Esophagus mucosa (tissue), 1 donor: ENCODE measurements around the gene SYTL5. TPM values are rescaled to one million over a fixed set of nuclear protein-coding genes. Genes with fewer than 3 reads are reported as not detected.

Experiments used
- ATAC-seq: fragments of 200-7000 bp; cut with Tn5 transposase; one replicate; pipeline ENCODE4 v1.9.1; 2020
- total RNA-seq: library from RNA; stranded (reverse); gene quantifications from one replicate; pipeline ENCODE4 v1.2.4, GENCODE V29; 2023
- donor health status: DM: yes; HTN: yes; CAD: no.

Gene SYTL5
- total RNA-seq, 1 donor from 2014 or later = 3.9 TPM

DNA sequence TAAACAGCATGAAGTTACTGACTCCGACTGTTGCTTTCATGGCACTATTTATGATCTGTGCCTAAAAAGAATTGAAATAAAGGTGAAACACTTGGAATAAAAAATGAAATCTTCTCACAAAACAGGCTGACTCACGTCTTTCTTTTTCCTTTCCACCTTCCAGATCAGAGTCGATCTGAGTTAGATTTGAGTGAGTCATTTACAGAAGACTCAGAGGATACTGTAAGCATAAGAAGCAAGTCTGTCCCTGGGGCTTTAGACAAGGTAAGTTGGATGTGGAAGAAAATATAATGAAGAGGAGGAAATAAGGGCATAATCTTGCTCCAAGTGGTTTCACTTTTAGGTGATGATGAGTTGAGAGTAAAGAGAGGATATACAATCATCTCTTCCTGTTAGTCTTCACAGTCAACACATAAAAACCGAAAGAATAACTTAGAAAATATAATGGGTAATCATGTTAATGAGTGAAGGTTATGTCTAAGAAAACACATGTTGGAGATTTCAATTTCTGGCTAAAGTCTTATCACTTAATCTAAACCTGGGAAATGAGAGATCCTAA is 89.7 kb downstream of the SYTL5 start:
- peak; percentile 71 for ATAC-seq

DNA sequence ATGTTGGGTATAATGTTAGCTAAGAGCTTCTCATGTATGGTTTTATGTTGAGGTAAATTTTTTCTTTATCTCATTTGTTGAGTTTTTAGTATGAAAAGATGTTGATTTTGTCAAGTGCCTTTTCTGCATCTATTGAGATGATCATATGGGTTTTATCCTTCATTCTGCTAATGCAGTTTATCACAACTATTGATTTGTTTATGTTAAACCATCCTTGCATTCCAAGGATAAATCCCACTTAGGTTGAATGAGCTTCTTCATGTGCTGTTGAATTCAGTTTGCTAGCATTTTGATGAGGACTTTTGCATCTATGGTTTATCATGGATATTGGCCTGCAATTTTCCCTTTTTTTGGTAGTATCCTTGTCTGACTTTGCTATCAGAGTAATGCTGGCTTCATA is 93.3 kb downstream of the SYTL5 start:
- ATAC-seq = no peak

DNA sequence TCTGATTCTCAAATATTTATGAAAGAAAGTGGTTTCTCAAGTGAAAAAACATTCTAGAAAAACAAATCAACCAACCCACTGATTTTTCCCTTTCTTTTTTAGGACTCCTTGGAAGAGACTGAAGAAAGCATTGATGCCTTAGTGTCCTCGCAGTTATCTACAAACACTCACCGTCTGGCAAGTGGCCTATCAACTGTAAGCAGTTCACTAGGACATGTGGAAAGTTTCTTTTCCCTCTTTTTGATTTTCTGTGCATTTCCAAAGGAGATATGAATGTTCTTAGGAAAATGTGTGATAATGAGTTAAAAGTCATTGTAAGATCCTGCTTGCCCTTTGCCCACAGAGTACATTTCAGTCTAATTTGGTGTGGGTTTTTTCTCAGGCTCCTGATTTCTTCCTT is 95.9 kb downstream of the SYTL5 start:
- no peak for ATAC-seq

DNA sequence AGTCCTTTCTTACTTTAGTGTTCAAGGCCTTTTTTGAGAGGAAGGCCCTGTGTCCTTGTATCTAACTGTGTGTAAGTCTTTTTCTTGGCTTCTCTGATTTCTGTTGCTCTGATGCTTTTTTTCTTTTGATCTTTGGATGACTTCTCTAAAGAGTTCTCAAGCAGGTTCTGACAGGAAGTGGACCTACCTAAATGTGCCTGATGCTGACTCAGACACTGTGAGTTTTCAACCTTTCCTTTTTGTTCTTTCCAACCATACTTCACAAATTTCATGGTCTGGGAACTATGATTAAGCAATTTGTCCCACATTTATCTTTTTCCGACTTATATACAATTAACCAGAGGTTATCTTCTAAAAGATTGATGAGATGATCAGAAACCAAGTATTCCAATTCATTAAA is 96.5 kb downstream of the SYTL5 start:
- peak; percentile 73 for ATAC-seq

DNA sequence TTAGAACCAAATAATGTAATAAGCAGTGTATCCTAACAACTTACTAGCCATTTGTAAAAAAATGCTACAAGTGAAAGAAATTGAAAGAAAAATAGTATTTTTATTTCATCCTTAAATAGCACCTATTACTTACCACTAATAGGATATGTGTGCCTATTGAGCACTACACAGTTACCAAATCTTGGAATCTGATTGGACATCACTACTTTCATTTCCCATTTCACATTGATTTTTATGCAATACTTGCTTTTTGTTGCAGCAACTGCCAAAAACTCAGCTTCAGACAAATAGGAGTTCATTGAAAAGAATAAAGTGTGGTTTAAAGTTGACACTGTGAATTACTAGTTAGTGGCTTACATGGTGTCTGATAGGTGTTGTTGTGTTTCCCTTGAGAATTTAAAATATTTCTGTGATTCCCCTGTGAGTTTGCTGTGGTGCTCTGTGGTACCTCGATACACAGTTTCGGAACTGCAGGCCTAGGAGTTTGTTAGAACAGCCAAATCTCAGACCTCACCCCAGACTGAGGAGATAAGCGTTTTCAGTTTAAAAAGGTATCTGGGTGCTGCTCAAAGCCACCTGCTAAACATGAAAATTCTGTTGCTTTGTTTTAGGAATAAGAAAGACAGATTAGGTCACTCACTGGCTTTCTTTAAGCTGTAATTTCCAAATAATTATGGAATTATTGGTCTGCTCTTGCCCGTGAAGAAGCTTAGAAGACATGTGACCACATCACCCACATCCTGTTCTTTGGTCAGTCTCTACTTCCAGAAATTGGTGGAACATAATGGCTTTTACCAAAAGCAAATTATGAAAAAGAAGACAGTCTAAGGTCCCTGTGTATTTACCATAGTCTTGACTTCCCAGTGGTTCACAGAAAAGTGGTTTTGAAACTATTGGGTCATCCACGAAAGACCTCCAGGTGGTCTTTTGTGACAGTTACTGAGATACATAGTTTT is 97.8 kb downstream of the SYTL5 start:
- ATAC-seq = no peak

DNA sequence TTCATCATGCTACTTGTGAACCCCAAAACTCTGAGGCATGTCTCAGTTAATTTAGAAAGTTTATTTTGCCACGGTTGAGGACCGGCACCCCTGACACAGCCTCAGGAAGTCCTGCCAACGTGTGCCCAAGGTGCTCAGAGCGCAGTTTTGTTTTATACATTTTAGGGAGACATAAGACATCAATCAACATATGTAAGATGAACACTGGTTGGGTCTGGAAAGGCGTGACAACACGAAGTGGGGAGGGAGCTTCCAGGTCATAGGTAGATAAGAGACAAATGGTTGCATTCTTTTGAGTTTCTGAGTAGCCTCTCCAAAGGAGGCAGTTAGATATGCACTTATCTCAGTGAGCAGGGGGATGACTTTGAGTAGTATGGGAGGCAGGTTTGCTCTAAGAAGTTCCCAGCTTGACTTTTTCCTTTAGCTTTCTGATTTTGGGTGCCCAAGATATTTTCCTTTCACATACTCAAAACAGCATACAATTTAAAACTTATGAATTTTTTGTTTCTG is 98.9 kb downstream of the SYTL5 start:
- ATAC-seq = no peak

DNA sequence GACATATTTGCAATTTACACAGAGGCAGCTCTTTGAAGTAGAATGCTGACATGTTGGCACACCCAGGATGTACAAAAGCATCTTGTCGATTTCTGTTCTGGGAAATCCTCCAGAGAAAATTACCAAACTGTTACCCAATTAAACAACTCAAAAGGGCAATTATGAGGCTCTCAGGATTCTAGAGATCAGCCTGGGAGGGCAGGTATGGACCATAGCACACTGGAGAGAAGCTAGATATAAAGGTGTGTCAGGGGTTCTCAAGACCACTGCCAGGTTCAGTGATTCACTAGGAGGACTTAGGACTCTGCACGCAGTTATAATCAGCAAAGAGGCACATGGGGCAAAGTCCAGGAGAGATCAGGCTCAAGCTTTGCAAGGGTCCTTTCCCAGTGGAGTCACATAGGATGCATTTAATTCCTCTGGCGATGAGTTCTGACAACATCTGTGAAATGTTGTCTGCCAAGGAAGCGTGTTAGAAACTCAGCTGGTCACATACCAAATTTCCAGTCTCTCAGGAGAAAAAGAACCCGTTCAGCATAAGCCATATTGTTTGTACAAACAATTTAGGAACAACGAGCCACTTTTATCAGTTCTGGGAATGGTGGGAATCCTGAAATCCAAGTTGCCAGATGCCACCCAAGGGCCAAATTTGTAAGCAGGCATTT is 100.8 kb downstream of the SYTL5 start:
- ATAC-seq = no peak

DNA sequence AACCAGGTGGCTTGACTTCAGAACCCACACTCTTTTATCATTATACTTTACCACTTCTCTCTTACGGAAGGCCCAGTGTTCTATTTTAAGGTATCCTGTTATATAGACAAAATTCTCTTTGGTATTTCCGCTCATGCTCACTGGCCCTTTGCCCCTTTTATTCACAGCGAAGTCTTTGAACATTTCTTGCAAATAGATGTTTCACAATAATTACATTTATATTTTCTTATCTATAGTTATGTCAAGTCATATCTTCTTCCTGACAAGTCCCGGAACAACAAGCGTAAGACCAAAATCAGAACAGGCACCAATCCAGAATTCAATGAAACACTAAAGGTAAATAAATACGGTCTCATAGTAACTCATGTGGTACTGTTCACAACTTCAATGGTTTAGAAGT is 102.0 kb downstream of the SYTL5 start:
- no peak for ATAC-seq

DNA sequence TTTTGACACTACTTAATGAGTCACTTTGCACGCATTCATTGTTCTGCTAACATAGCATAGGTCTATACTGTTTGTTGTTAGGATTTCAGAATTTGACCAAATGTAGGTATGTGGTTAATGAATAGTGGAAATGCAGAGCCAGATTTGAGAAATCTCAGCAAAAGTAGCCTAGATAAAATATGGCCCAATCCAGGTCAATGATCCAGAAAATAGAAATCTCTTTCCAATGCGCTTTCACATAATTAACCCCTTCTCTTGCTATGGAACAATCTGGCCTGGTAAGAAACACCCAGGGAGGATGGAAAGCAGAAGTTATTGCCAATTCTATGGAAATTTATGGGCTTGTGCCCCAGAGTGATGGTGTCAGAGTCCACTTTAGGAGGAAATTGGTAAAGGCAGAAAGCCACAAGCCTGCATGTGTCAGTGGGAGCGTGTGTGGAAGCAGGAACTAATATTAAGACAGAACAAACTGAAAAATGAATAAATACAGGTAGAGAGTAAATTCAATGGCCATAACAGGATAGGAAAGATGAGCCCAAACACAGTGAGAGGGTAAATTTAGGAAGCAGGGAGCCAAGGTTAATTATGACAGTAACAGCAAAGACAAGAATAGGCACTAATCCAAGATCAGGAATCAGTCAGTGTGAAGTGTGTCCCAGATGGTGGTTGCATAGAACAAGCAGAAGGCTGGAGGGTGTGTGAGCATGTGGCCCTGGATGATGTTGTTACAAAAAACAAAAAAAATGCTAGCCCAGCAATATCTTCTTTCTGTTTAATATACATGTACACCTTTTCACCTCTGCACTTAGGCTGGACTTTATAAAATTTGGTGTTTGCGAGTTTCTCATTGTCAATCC is 102.9 kb downstream of the SYTL5 start:
- no peak for ATAC-seq

DNA sequence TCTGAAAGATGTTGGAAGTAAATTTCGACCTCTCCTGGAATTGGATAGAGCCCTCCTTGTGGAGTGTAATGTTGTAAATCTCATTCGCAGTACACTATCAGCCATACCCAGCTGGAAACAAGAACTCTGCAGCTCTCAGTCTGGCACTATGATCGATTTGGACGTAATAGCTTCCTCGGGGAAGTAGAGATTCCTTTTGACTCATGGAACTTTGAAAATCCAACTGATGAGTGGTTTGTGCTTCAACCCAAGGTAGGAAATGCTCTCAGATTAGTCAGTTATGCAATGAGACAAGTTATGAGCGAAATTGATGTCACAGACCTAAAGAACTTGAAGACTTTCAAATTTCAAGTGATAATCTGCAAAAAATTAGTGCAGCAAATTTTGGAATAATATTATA is 103.9 kb downstream of the SYTL5 start:
- ATAC-seq = no peak

DNA sequence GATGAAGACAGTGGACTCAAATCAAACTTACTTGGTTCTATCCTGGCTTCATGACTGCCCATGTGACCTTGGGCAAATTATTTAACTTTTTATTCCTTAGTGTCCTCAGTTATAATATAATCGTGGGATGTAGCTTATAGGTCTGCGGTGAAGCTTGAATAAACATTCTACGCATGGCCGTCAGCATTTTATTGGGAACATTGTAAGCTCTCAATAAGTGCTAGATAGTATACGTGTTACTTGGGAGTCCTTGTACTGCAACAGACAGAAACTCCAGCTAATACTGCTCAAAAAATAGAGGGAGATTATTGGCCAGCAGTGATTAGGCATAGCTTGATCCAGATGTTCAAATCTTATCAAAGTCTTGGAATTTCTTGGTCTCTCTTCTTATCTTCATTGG is 104.8 kb downstream of the SYTL5 start:
- ATAC-seq = no peak

DNA sequence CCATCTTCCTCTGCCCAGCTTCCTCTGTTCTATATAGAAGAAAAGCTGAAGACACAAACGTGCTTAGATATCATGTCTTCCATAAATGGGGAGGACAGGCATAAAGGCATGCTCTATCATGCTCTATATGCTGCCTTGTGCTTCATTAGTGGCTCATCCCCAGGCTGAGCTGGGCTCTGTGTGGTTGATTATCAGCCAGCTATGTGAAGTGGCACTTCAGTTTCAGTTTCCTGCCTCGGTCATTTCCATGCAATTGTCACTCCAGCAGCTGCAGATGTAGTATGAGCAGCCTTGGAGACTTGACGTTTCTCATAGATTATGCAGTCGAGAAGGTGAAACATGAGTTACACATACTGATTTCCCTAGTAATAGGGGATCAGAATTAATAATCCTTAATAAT is 106.2 kb downstream of the SYTL5 start:
- ATAC-seq = no peak

DNA sequence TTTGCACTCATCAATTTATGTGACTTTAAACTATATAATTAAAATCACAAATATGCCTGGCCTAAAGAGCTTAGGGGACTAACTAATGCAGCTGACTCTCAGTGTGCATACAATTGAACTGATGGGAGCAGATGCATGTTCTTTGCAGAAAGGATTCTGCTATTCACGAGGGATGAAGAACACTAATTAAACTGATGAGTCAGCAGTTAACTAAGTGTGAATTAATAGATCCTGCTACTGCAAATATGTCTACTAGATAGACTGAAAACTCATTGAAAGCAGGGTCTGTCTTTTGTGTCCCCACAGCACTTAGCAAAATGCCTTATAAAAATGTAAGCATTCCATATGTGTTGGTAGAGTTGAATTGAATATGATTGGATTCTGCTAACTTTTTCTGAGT is 110.4 kb downstream of the SYTL5 start:
- ATAC-seq = no peak

DNA sequence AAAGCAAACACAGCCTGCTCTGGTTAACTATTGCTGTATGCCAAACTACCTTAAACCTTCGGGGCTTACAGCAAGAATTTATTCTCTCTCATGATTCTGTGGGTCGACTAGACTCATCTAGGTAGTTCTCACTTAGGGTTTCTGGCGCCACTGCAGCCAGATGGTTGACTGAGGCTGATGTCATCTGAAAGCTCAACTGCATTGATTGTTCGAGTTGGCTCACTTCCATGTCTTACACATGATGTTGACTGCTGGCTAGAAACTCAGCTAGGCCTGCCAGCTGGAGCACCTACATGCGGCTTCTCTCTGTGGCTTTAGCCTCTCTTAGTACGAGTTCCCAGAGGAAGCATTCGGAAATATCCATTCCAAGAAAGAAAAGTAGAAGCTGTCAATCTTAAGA is 111.1 kb downstream of the SYTL5 start:
- no peak for ATAC-seq

DNA sequence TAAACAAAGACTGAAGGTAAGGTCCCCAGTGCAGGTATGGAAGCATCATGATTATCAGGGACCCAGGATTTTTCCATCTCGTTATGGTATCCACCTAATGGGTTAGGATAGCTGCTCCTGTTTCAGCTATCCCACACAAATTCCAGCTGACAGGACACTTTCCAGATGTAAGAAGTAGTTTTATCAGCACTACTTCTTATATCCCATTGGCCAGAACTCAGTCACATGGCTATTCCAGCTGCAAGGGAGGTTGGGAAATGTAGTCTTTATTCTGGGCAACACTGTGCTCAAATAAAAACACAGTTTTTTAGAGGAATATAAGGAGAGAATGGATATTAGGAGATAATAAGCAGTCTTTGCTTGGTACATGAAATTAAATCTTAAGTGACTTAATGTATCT is 117.6 kb downstream of the SYTL5 start:
- ATAC-seq = no peak

DNA sequence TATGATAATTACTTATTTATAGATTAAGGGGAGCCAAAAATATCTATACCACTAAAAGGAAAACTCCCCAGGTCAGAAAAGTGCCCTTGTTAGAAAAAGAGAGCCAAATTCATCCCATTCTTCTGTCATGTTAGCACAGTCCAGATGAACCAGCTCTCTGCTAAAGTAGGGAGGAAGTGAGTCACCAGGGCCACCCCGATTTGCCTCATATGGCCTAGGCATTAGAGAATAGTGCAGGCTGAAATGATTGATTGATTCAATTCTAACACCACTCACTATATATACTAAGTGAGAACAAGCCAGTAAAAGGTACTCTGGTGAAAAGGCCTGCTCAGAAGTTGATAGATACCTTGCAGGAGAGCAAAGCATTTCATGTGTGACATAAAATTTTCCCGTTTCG is 119.8 kb downstream of the SYTL5 start:
- peak; percentile 75 for ATAC-seq

DNA sequence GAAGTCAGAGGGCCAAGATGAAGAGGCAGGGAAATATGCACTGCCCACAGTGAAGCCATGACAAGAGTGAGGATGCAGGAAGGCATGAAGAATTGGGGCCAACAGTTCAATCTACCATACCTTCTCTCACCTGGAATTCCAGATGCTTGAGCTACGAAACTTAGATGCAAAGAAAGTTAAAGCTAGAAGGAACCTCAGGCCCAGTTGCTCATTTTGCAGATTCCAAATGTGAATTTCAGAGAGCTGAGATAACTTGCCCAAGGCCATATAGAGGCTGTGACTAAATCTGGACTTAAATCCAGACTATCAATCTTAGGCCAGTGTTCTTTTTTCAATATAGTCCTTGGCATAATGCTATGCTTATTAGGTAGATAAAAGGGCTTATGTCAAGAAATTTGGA is 121.6 kb downstream of the SYTL5 start:
- ATAC-seq = no peak

DNA sequence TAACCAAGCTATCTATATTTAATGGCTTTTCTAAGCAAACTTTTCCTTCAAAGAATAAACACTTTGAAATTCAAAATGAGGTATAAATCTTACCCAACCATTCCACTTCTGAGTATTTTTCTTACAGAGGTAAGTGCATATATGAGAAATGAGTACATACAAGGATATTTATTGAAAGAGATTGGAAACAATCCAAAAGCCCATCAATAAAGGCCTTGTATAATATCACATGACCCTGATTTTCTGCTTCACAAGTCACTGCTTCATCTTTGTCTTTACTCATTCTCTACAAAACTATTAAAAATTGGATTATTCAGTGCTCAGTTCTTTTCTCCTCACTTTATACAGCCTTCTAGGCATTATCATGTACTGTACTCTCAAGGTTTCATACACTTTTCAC is 123.0 kb downstream of the SYTL5 start:
- no peak for ATAC-seq

DNA sequence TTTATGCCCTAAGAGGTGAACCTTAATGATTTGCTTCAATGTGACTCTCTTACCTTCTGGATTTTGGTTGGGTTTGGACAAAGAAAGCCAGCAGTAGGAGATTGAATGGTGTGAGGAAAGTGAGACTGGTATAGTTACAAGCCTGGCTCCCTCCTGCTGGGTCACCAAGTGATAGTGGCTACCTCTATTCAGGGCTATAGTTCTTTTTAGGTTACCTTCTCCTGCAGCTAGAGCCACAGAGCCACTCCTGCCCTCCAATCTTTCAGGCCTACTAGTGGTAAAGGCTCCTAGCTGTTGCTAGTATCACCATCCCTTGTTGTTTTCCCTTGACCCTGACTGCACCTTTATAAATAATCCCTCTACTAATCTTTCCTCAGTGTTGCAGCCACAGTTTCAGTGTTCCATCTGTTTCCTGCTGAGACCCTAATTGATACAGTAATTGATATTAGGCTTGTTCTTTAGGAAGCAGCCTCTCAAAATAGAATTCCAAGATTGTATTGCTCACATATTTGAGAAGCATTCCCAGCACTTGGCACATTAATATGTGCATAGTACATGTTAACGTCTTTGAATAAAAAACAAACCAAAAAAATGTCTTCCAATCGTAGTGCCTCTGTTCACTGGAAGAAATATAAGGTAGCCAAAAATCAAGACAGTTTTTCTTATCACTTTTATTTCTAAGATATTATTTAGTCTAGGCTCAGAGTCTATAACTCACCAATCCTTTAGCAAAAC is 132.0 kb downstream of the SYTL5 start:
- no peak for ATAC-seq

DNA sequence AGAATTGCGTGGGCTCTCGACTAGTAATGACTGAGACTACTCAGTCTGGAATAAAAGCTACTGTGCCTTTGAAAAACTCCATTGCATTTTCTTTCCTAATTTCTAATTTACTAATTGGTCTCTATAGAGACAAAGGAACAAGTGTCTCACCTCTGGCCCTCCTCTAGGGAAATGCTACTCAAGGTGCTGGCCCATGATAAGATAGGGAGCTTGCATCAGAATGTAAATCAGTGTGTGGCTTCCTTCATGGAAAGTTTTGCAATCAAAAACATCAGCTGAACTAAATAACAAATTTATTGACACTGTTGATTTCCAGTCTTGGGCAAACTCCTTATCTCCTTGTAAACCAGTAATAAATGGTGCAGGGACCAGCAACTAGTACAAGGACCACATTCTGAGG is 132.5 kb downstream of the SYTL5 start:
- ATAC-seq = no peak

DNA sequence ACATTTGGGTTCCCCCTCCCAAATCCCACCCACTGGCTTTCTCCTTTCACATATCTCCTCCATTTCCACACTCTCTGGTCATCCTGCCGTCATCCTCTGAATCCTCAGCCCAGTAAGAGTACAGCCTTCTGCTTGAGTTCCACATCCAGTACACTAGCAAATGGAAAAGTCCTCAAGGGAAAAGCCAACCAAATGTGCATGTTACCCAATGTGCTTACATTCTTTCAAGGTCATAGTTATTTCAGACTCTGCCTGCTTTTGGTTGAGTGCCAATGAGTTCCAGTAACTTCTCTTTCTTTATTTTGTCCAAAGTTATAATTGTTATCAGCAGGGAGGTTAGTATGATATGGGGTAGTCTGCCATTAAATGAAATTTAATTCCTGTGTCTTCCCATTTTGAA is 136.3 kb downstream of the SYTL5 start:
- no peak for ATAC-seq

DNA sequence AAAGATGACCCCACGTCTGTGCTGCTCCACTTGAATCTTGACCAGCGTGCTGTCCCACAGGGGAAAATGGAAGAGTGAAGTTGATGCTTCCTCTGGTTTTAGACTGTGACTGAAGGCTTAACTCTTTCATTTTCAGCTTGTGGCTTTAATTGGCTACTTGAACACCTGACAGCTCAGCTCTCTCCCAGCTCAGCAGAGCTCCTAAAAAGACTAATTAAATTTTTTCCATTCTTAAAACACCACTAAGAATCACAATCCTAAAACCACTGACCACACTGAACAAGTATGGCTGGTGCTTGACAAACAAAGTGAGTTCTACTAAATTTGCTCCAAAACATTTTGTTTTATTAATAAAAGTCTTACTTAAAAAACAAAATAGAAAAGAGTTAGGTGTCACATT is 142.7 kb downstream of the SYTL5 start:
- no peak for ATAC-seq
